Testis (tissue), 2 donors: ENCODE data around the gene ZC3H18.

Experiments used
- POLR2A ChIP-seq: fragments of 450-650 bp; IDR thresholded peaks from one replicate; pipeline ENCODE4 v1.6.1; 2017; ENCODE audit warnings: antibody characterized with exemption, mild to moderate bottlenecking, moderate library complexity
- TF ChIP-seq, protein P1 (sequence below), 3 experiments: fragments of 450-650 bp in 2 of 3; fragments of 200-600 bp in 1 of 3; sonication (generic) in 1 of 3; IDR thresholded peaks; one replicate each; pipeline ENCODE4 v1.5.1; 2016 to 2019; ENCODE audit warnings: antibody characterized with exemption in 3 of 3, mild to moderate bottlenecking in 2 of 3, moderate library complexity in 1 of 3

DNA sequence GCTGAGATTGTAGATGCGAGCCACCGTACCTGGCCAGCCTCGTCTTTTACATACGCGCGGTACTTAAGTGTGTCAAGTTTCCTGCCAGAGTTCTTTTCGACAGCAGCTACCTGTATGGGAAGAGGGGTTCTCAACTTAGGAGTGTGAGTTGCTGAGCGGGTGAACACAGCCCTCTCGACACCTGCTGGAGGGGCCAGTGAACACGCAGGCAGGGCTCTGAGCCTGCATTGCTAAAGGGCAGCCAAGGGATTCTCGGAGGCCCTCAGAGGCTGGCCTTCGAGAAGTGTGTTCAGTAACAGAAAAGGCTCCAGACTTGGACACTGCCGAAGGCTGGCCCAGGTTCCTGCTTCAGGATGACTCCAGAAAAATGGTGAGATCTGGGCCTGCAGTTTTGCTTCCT lies 6.1 kb downstream of the ZC3H18 start:
- TF ChIP-seq, protein P1, sequence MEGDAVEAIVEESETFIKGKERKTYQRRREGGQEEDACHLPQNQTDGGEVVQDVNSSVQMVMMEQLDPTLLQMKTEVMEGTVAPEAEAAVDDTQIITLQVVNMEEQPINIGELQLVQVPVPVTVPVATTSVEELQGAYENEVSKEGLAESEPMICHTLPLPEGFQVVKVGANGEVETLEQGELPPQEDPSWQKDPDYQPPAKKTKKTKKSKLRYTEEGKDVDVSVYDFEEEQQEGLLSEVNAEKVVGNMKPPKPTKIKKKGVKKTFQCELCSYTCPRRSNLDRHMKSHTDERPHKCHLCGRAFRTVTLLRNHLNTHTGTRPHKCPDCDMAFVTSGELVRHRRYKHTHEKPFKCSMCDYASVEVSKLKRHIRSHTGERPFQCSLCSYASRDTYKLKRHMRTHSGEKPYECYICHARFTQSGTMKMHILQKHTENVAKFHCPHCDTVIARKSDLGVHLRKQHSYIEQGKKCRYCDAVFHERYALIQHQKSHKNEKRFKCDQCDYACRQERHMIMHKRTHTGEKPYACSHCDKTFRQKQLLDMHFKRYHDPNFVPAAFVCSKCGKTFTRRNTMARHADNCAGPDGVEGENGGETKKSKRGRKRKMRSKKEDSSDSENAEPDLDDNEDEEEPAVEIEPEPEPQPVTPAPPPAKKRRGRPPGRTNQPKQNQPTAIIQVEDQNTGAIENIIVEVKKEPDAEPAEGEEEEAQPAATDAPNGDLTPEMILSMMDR (IDR thresholded peaks at IDR 0.05) = no peak
- no peak for TF ChIP-seq POLR2A
